HEK293 (cell line): Measurements from ENCODE around the gene TCIRG1.

ENCODE experiments used
- ATF2 ChIP-seq: fragments of 450-650 bp; formaldehyde crosslinking; IDR thresholded peaks from 2 replicates; pipeline ENCODE4 v1.5.1; 2016; ENCODE audit warnings: missing biosample characterization, missing genetic modification characterization, low read depth
- CTCF ChIP-seq: fragments of 450-650 bp; formaldehyde crosslinking; IDR thresholded peaks from 2 replicates; pipeline ENCODE4 v1.5.1; 2016; ENCODE audit warnings: missing biosample characterization, missing genetic modification characterization
- PBX3 ChIP-seq: sonication (generic); formaldehyde crosslinking; IDR thresholded peaks from 2 replicates; pipeline ENCODE4 v1.8.1; 2022; ENCODE audit warnings: mild to moderate bottlenecking, moderate library complexity, missing genetic modification reagents
- YY1 ChIP-seq: fragments of 450-650 bp; formaldehyde crosslinking; IDR thresholded peaks from 2 replicates; pipeline ENCODE4 v1.5.1; 2018; ENCODE audit warnings: missing biosample characterization, missing genetic modification characterization
- ZBTB17 ChIP-seq: fragments of 450-650 bp; formaldehyde crosslinking; IDR thresholded peaks from 2 replicates; pipeline ENCODE4 v1.5.1; 2016; ENCODE audit warnings: missing biosample characterization, missing genetic modification characterization
- ZFHX2 ChIP-seq: fragments of 450-650 bp; formaldehyde crosslinking; conservative IDR thresholded peaks from 2 replicates; pipeline ENCODE4 v1.5.1; 2016; ENCODE audit warnings: missing biosample characterization, missing genetic modification characterization
- ZNF16 ChIP-seq: fragments of 450-650 bp; formaldehyde crosslinking; IDR thresholded peaks from 2 replicates; pipeline ENCODE4 v1.5.1; 2016; ENCODE audit warnings: low read depth, missing biosample characterization, missing genetic modification characterization
- ZNF19 ChIP-seq: fragments of 450-650 bp; formaldehyde crosslinking; IDR thresholded peaks from 2 replicates; pipeline ENCODE4; 2016; ENCODE audit warnings: missing biosample characterization, missing genetic modification characterization, low read depth
- ZNF416 ChIP-seq: fragments of 450-650 bp; formaldehyde crosslinking; IDR thresholded peaks from 2 replicates; pipeline ENCODE4 v1.5.1; 2016; ENCODE audit warnings: missing biosample characterization, missing genetic modification characterization
- ZNF549 ChIP-seq: fragments of 450-650 bp; IDR thresholded peaks from 2 replicates; pipeline ENCODE4 v1.5.1; 2018; ENCODE audit warnings: missing biosample characterization, missing genetic modification characterization, mild to moderate bottlenecking, inconsistent platforms, moderate library complexity
- ZNF768 ChIP-seq: fragments of 450-650 bp; formaldehyde crosslinking; IDR thresholded peaks from 2 replicates; pipeline ENCODE4 v1.5.1; 2018; ENCODE audit warnings: missing biosample characterization, mild to moderate bottlenecking, missing genetic modification characterization
- TF ChIP-seq, protein P1 (sequence below): IDR thresholded peaks from 2 replicates; pipeline ENCODE4 v1.6.1; 2011; ENCODE audit warnings: mild to moderate bottlenecking, low read depth, low read length, borderline replicate concordance
- TF ChIP-seq, protein P2 (sequence below): fragments of 450-650 bp; formaldehyde crosslinking; IDR thresholded peaks from 2 replicates; pipeline ENCODE4 v1.5.1; 2016; ENCODE audit warnings: missing biosample characterization, missing genetic modification characterization

DNA sequence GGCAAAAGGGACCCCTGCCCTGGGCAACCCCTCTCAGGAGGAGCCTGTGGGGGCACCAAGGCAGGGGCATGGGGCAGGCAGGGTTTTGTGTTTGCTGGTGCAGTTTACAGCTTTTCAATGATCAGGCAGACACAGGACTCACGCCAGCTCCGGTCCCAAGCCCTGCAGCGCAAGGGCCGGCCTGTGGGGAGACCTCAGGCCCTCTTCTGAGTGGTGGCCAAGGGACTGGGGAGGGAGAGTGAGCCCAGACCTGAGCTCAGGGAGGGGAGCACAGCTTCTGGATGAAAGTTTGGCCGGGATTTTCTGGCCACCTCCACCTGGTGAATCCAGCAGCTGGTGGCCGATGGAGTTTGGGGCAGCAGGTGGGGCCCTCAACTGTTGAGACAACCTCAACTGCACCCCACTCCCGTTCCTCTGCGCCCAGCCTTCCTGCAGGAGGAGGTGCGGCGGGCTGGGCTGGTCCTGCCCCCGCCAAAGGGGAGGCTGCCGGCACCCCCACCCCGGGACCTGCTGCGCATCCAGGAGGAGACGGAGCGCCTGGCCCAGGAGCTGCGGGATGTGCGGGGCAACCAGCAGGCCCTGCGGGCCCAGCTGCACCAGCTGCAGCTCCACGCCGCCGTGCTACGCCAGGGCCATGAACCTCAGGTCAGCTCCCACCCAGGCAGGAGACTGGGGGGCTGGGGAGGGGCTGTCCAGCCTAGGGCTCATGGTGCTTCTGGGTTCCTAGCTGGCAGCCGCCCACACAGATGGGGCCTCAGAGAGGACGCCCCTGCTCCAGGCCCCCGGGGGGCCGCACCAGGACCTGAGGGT is 3.6 kb downstream of the TCIRG1 start:
- TF ChIP-seq CTCF (tag by site-specific recombination) (no peak), ZNF16 (tag by site-specific recombination) (no peak), YY1 (no peak), ZNF19 (no peak), PBX3 (no peak), ZNF549 (tag by site-specific recombination) (no peak), ZNF768 (no peak), ZNF416 (tag by site-specific recombination) (no peak), ZFHX2 (0 out of 2 replicates have a peak, but pooled peaks have one; percentile 20), ZBTB17 (tag by site-specific recombination) (no peak), ATF2 (tag by site-specific recombination) (no peak)
- TF ChIP-seq, protein P1, sequence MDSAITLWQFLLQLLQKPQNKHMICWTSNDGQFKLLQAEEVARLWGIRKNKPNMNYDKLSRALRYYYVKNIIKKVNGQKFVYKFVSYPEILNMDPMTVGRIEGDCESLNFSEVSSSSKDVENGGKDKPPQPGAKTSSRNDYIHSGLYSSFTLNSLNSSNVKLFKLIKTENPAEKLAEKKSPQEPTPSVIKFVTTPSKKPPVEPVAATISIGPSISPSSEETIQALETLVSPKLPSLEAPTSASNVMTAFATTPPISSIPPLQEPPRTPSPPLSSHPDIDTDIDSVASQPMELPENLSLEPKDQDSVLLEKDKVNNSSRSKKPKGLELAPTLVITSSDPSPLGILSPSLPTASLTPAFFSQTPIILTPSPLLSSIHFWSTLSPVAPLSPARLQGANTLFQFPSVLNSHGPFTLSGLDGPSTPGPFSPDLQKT, result no peak
- TF ChIP-seq, protein P2, sequence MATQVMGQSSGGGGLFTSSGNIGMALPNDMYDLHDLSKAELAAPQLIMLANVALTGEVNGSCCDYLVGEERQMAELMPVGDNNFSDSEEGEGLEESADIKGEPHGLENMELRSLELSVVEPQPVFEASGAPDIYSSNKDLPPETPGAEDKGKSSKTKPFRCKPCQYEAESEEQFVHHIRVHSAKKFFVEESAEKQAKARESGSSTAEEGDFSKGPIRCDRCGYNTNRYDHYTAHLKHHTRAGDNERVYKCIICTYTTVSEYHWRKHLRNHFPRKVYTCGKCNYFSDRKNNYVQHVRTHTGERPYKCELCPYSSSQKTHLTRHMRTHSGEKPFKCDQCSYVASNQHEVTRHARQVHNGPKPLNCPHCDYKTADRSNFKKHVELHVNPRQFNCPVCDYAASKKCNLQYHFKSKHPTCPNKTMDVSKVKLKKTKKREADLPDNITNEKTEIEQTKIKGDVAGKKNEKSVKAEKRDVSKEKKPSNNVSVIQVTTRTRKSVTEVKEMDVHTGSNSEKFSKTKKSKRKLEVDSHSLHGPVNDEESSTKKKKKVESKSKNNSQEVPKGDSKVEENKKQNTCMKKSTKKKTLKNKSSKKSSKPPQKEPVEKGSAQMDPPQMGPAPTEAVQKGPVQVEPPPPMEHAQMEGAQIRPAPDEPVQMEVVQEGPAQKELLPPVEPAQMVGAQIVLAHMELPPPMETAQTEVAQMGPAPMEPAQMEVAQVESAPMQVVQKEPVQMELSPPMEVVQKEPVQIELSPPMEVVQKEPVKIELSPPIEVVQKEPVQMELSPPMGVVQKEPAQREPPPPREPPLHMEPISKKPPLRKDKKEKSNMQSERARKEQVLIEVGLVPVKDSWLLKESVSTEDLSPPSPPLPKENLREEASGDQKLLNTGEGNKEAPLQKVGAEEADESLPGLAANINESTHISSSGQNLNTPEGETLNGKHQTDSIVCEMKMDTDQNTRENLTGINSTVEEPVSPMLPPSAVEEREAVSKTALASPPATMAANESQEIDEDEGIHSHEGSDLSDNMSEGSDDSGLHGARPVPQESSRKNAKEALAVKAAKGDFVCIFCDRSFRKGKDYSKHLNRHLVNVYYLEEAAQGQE (tag by site-specific recombination), result no peak
